SK-N-SH treated with all-trans-retinoic acid at 6 μM for 48 hours (cell line): ENCODE data around the gene TBXAS1.

Source experiments
- ATAC-seq: fragments of 200-7000 bp; cut with Tn5 transposase; 3 replicates; pipeline ENCODE4 v1.9.1; 2020; ENCODE audit warnings: mild to moderate bottlenecking, moderate library complexity
- ARNTL ChIP-seq: fragments of 450-650 bp; formaldehyde crosslinking; IDR thresholded peaks from 2 replicates; pipeline ENCODE4 v1.5.0; 2020; ENCODE audit warnings: low read depth, mild to moderate bottlenecking, moderate library complexity, borderline replicate concordance
- CSDC2 ChIP-seq: fragments of 250-450 bp; sonication (Bioruptor Pico); IDR thresholded peaks from 2 replicates; pipeline ENCODE4 v1.5.0; 2020; ENCODE audit warnings: mild to moderate bottlenecking, moderate library complexity
- CSRNP3 ChIP-seq: fragments of 250-450 bp; sonication (Bioruptor Pico); IDR thresholded peaks from 2 replicates; pipeline ENCODE4 v1.5.1; 2021; ENCODE audit warnings: mild to moderate bottlenecking, moderate library complexity
- ESRRG ChIP-seq: fragments of 250-450 bp; sonication (Bioruptor Pico); IDR thresholded peaks from 2 replicates; pipeline ENCODE4 v1.6.1; 2021; ENCODE audit warnings: mild to moderate bottlenecking
- GLIS3 ChIP-seq: fragments of 250-450 bp; sonication (Bioruptor Pico); IDR thresholded peaks from 2 replicates; pipeline ENCODE4 v1.5.0; 2020; ENCODE audit warnings: mild to moderate bottlenecking, moderate library complexity
- POU6F1 ChIP-seq: fragments of 250-450 bp; sonication (Bioruptor Pico); IDR thresholded peaks from 2 replicates; pipeline ENCODE4 v1.8.0; 2021; ENCODE audit warnings: low read depth, mild to moderate bottlenecking, moderate library complexity, borderline replicate concordance
- PPARA ChIP-seq: fragments of 250-450 bp; sonication (Bioruptor Pico); IDR thresholded peaks from 2 replicates; pipeline ENCODE4 v1.5.0; 2020; ENCODE audit warnings: mild to moderate bottlenecking, borderline replicate concordance
- RARB ChIP-seq: fragments of 250-450 bp; sonication (Bioruptor Pico); IDR thresholded peaks from 2 replicates; pipeline ENCODE4 v1.8.0; 2021; ENCODE audit warnings: mild to moderate bottlenecking, moderate library complexity
- SNAI2 ChIP-seq: fragments of 250-450 bp; sonication (Bioruptor Pico); IDR thresholded peaks from 2 replicates; pipeline ENCODE4 v1.5.0; 2020; ENCODE audit warnings: mild to moderate bottlenecking, moderate library complexity
- TCF4 ChIP-seq: fragments of 250-450 bp; sonication (Bioruptor Pico); IDR thresholded peaks from 2 replicates; pipeline ENCODE4 v1.8.0; 2021; ENCODE audit warnings: mild to moderate bottlenecking, moderate library complexity, borderline replicate concordance
- TOX ChIP-seq: fragments of 250-450 bp; sonication (Bioruptor Pico); IDR thresholded peaks from 2 replicates; pipeline ENCODE4 v1.8.0; 2021; ENCODE audit warnings: mild to moderate bottlenecking, moderate library complexity, borderline replicate concordance
- TSHZ2 ChIP-seq: fragments of 250-450 bp; sonication (Bioruptor Pico); IDR thresholded peaks from 2 replicates; pipeline ENCODE4 v1.5.0; 2020; ENCODE audit warnings: mild to moderate bottlenecking, moderate library complexity
- ZC3H10 ChIP-seq: fragments of 250-450 bp; sonication (Bioruptor Pico); IDR thresholded peaks from 2 replicates; pipeline ENCODE4 v1.5.1; 2021; ENCODE audit warnings: mild to moderate bottlenecking, moderate library complexity
- ZFP3 ChIP-seq: fragments of 250-450 bp; sonication (Bioruptor Pico); IDR thresholded peaks from 2 replicates; pipeline ENCODE4 v1.5.0; 2020; ENCODE audit warnings: mild to moderate bottlenecking, moderate library complexity
- ZFP30 ChIP-seq: fragments of 450-650 bp; formaldehyde crosslinking; IDR thresholded peaks from 2 replicates; pipeline ENCODE4 v1.5.0; 2022; ENCODE audit warnings: mild to moderate bottlenecking, moderate library complexity
- ZNF565 ChIP-seq: fragments of 450-650 bp; formaldehyde crosslinking; conservative IDR thresholded peaks from 2 replicates; pipeline ENCODE4 v1.5.0; 2020; ENCODE audit warnings: low read depth, mild to moderate bottlenecking, moderate library complexity
- ZNF70 ChIP-seq: fragments of 450-650 bp; formaldehyde crosslinking; IDR thresholded peaks from 2 replicates; pipeline ENCODE4 v1.5.0; 2020; ENCODE audit warnings: mild to moderate bottlenecking, moderate library complexity
- ZNF8 ChIP-seq: fragments of 450-650 bp; formaldehyde crosslinking; IDR thresholded peaks from 2 replicates; pipeline ENCODE4 v1.5.0; 2020; ENCODE audit warnings: mild to moderate bottlenecking, moderate library complexity
- TF ChIP-seq, protein P1 (sequence below): fragments of 250-450 bp; sonication (Bioruptor Pico); IDR thresholded peaks from 2 replicates; pipeline ENCODE4 v1.8.0; 2020; ENCODE audit warnings: mild to moderate bottlenecking, moderate library complexity, borderline replicate concordance
- TF ChIP-seq, protein P2 (sequence below): fragments of 250-450 bp; sonication (Bioruptor Pico); IDR thresholded peaks from 2 replicates; pipeline ENCODE4 v1.5.1; 2020; ENCODE audit warnings: low read depth, mild to moderate bottlenecking, moderate library complexity

Gene TBXAS1

GRCh38 chr7:139829025-139829774, at the start of gene TBXAS1:
Gene TBXAS1, plus strand, starts transcription at chr7:139829264. Its CDS starts 127 bp downstream, at chr7:139829391.
- no peak for ATAC-seq
- TF ChIP-seq GLIS3 (no peak), CSDC2 (no peak), PPARA (no peak), ZNF565 (CRISPR knock-in tag) (no peak), TSHZ2 (CRISPR knock-in tag) (no peak), POU6F1 (no peak), ZFP3 (CRISPR knock-in tag) (no peak), ESRRG (CRISPR knock-in tag) (no peak), ZNF70 (CRISPR knock-in tag) (no peak), ZFP30 (CRISPR knock-in tag) (no peak), CSRNP3 (CRISPR knock-in tag) (no peak), ZNF8 (CRISPR knock-in tag) (no peak), ZC3H10 (CRISPR knock-in tag) (no peak)

- TF ChIP-seq, protein P1, sequence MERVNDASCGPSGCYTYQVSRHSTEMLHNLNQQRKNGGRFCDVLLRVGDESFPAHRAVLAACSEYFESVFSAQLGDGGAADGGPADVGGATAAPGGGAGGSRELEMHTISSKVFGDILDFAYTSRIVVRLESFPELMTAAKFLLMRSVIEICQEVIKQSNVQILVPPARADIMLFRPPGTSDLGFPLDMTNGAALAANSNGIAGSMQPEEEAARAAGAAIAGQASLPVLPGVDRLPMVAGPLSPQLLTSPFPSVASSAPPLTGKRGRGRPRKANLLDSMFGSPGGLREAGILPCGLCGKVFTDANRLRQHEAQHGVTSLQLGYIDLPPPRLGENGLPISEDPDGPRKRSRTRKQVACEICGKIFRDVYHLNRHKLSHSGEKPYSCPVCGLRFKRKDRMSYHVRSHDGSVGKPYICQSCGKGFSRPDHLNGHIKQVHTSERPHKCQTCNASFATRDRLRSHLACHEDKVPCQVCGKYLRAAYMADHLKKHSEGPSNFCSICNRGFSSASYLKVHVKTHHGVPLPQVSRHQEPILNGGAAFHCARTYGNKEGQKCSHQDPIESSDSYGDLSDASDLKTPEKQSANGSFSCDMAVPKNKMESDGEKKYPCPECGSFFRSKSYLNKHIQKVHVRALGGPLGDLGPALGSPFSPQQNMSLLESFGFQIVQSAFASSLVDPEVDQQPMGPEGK (CRISPR knock-in tag), result no peak
- TF ChIP-seq ZNF8 (CRISPR knock-in tag), result no peak
- no peak for ATAC-seq
Measured at GRCh38 chr7:139782932-139783331, 46.1 kb upstream of the TBXAS1 start.

- ATAC-seq, result no peak
- TF ChIP-seq ZC3H10 (CRISPR knock-in tag) (no peak), CSRNP3 (CRISPR knock-in tag) (no peak), RARB (CRISPR knock-in tag) (no peak), ZNF565 (CRISPR knock-in tag) (no peak), TSHZ2 (CRISPR knock-in tag) (no peak), PPARA (no peak), ZNF8 (CRISPR knock-in tag) (no peak), ARNTL (CRISPR knock-in tag) (no peak), SNAI2 (CRISPR knock-in tag) (no peak), TCF4 (no peak), ZFP30 (CRISPR knock-in tag) (no peak), TOX (CRISPR knock-in tag) (no peak)
- TF ChIP-seq, protein P1 (CRISPR knock-in tag), result no peak
- TF ChIP-seq, protein P2, sequence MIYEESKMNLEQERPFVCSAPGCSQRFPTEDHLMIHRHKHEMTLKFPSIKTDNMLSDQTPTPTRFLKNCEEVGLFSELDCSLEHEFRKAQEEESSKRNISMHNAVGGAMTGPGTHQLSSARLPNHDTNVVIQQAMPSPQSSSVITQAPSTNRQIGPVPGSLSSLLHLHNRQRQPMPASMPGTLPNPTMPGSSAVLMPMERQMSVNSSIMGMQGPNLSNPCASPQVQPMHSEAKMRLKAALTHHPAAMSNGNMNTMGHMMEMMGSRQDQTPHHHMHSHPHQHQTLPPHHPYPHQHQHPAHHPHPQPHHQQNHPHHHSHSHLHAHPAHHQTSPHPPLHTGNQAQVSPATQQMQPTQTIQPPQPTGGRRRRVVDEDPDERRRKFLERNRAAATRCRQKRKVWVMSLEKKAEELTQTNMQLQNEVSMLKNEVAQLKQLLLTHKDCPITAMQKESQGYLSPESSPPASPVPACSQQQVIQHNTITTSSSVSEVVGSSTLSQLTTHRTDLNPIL, result no peak
Measured at GRCh38 chr7:139783647-139784385, 45.2 kb upstream of the TBXAS1 start.
